GM12892 (cell line): Measurements from ENCODE around the gene PPP1R12C.
"Not testable (repeated sequence)": the region's sequence is repeated elsewhere in the genome, so short reads cannot be mapped to it uniquely, and the experiment has no call there.

Experiments
- DNase-seq: peaks from one replicate; pipeline ENCODE4 v3.0.0; 2011; ENCODE audit not compliant: insufficient read length
- FAIRE-seq: peaks from 2 replicates; lab custom pipeline; 2011; peaks lifted over from hg19 to GRCh38; lab: Jason Lieb, UNC
- POLR2A ChIP-seq: IDR thresholded peaks from 2 replicates; pipeline ENCODE4 v1.6.1; 2011; ENCODE audit warnings: low read depth, low read length, control low read depth
- POLR2AphosphoS5 ChIP-seq: IDR thresholded peaks from 2 replicates; pipeline ENCODE4 v1.6.1; 2011; ENCODE audit warnings: low read depth, low read length, control low read depth
- TAF1 ChIP-seq: IDR thresholded peaks from 2 replicates; pipeline ENCODE4 v1.6.1; 2011; ENCODE audit warnings: low read depth, mild to moderate bottlenecking, control low read depth, low read length, borderline replicate concordance

The PPP1R12C gene

GRCh38 chr19:55156202-55157063, 39.0 kb upstream of the PPP1R12C start:
- TF ChIP-seq POLR2AphosphoS5, result no peak
- no peak for TF ChIP-seq TAF1
- TF ChIP-seq POLR2A, result no peak
- peak; percentile 70 for DNase-seq
- no peak for FAIRE-seq

DNA sequence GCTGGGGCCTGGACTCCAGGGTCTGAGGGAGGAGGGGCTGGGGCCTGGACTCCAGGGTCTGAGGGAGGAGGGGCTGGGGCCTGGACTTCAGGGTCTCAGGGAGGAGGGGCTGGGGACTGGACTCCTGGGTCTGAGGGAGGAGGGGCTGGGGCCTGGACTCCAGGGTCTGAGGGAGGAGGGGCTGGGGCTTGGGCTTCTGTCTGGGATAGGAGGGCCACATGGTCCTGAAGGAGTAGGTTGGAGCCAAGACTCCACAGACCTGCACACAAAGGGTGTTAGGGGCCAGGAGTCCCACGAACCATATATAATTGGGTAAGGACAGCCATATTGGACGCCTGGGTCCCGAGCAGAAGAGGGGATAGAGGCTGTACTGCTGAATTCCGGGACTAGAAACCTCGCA, 38.3 kb upstream of the PPP1R12C start:
- FAIRE-seq, DNase-seq: not testable (repeated sequence)

- no peak for DNase-seq
- TF ChIP-seq TAF1, result no peak
Measured at GRCh38 chr19:55153652-55154264, 36.3 kb upstream of the PPP1R12C start.

DNA sequence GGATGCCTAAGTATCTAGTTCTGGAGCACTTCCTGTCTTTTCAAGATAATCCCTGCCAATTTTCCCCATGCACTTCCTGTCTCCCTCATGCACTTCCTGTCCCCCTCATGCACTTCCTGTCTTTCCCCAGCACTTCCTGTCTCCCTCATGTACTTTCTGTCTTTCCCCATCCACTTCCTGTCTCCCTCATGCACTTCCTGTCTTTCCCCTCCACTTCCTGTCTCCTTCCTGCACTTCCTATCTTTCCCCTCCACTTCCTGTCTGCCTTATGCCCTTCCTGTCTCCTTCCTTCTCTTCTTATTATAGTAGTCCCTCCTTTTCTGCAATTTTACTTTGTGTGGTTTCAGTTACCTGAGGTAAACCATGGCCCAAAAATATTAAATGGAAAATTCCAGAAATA, 34.6 kb upstream of the PPP1R12C start:
- no peak for TF ChIP-seq POLR2A
- no peak for TF ChIP-seq TAF1
- no peak for TF ChIP-seq POLR2AphosphoS5
- FAIRE-seq (no peak), DNase-seq (no peak)

More at GRCh38 chr19:55153652-55154264, 36.3 kb upstream of the PPP1R12C start:
- no peak for FAIRE-seq

DNA sequence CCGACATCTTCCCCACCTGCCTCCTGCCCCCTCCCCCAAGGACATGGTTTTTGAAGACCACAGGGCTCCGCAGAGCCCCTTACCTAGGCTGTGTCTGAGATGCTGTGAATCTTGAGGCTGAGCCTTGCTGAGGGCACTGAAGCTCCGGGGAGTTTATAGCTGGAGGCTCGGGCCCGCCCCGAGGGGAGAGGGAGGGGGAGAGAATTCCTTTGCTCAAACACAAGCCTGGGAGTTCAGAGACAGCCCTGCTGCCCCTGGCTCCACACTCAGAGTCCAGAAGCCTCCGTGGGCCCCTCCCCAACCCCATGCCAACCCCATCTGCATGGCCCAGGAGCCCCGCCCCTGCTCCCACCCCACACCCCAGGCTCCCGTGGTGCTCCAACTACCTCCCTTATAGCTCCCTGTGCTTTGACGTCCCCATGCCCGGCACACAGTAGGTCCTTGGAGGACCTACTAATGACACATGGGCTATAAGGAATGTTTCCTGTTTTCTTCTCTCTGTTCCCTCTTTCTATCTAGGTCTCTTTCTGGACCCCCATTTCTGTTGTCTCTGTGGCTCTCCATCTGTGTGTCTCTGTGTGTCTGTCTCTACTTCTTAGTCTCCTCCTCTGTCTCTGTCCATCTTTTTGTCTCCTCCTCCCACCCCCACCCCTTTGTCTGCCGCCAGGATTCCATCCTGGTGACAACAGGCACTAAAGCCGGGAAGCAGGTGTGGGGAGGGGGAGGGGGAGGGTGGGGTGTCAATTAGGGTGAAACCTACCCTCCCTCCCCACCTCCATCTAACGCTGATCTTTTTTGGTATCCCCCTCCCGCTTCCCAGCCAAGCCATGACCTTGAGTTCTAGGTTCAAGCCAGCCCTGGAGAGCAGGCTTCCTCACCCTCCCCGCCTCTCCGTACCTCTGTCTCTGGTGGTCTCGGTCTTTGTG, 31.9 kb upstream of the PPP1R12C start, which contains the start of gene TNNT1:
Gene TNNT1, minus strand, starts transcription at position 129 of the 926 bp plus-strand sequence. CDS start 2,049 bp downstream, outside the sequence.
- FAIRE-seq (no peak), DNase-seq (no peak)
- no peak for TF ChIP-seq POLR2A
- TF ChIP-seq TAF1, result no peak

DNA sequence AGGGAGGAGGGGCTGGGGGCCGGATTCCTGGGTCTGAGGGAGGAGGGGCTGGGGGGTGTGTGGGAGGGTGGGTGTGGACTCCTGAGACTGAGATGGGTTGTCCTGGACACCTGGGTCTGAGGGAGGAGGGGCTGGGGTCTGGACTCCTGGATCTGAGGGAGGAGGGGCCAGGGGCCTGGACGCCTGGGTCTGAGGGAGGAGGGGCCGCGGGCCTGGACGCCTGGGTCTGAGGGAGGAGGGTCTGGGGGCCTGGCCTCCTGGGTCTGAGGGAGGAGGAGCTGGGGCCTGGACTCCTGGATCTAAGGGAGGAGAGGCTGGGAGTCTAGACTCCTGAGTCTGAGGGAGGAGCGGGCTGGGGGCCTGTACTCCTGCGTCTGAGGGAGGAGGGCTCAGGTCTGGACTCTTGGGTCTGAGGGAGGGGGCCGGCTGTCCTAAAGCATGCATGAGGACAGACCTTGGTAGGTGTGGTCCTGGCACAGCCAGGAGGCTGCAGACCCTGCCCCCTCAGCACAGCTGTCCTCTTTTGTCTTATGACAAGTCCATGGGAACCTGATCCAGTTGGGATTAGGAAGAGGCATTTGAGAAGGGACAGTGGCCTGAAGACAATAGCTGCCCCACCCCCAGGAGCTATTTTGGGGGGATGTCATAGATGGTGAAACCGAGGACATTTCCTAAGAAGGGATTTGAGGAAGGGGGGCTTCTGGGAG, 30.3 kb upstream of the PPP1R12C start:
- TF ChIP-seq POLR2A, result no peak
- no peak for TF ChIP-seq TAF1
- FAIRE-seq (no peak), DNase-seq (no peak)

DNA sequence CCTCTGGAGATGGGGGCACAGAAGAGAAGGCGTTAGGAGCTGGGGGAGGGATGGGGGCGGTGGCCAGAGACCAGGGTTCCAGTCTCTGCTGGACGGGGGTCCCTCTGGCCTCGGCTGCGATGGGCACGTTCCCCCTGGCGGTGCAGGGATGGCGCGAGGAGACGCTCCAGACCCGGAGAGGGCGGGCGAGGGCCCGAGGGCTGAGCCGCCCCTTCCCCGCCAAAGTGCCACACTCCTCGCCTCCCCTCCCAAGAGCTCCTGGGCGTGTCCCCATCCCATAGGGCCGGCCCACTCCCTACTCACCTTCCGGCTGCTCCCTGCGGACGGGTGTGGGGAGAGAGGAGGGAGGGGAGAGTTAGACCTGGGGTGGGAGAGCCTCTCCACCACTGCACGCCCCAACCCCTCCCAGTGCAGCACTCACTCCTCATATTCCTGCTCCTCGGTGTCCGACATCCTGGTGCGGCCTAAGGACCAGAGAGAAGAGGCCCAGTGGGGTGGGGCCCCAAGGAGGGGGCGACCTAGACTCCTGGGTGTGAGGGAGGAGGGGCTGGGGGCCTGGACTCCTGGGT, 29.4 kb upstream of the PPP1R12C start:
- no peak for TF ChIP-seq TAF1
- FAIRE-seq, result no peak
- DNase-seq, result no peak

DNA sequence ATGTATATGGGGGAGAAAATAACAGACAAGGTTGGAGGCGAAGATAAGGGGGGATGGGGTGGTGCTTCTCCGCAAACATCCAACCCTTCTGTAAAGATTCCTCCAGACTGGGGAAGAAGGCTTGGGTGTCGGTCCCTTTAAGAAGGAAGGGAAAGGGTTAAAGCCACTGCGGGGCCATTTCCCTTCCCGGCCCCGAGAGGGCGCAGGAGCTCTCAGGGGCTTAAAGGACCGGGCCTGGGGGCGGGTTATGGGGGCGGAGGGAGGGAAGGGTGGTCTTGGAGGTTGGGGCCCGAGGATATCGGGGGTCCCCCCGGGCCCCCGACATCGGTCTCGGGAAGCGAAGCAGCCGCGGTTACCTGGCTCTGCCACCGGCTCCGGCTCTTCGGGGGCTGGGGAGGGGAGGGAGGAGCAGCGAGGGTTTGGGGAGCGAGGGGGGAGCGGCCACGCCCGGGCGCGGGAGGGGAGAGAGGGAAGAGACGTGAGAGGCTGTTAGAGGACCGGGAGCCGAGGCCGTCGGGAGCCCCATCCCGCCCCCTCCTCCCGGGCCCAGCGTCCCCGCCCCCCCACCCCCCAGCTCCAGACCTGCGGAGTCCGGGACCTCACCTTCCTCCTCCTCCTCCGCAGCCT, 28.8 kb upstream of the PPP1R12C start:
- DNase-seq (no peak), FAIRE-seq (no peak)
- TF ChIP-seq POLR2AphosphoS5, result no peak
- no peak for TF ChIP-seq TAF1
- no peak for TF ChIP-seq POLR2A

GRCh38 chr19:55145232-55145631, 27.8 kb upstream of the PPP1R12C start:
- no peak for FAIRE-seq
- DNase-seq, result no peak
- TF ChIP-seq POLR2A, result no peak
- TF ChIP-seq TAF1, result no peak
- no peak for TF ChIP-seq POLR2AphosphoS5

GRCh38 chr19:55141696-55142095, 24.3 kb upstream of the PPP1R12C start:
- FAIRE-seq, result no peak
- no peak for DNase-seq
- TF ChIP-seq POLR2AphosphoS5 (no peak), POLR2A (no peak), TAF1 (no peak)
